WTC11 (cell line): ENCODE results near the gene CYB561D1.

Experiments used
- ATF1 ChIP-seq: sonication (generic); formaldehyde crosslinking; IDR thresholded peaks from 2 replicates; pipeline ENCODE4 v1.8.1; 2023; ENCODE audit warnings: mild to moderate bottlenecking, moderate library complexity, missing genetic modification reagents
- CTCF ChIP-seq: fragments of 200-600 bp; IDR thresholded peaks from 2 replicates; pipeline ENCODE4 v1.8.0; 2022; ENCODE audit warnings: antibody characterized with exemption
- E2F5 ChIP-seq: sonication (generic); formaldehyde crosslinking; IDR thresholded peaks from 2 replicates; pipeline ENCODE4 v1.8.1; 2022; ENCODE audit warnings: mild to moderate bottlenecking, moderate library complexity, missing genetic modification reagents
- ESRRA ChIP-seq: sonication (generic); formaldehyde crosslinking; IDR thresholded peaks from 2 replicates; pipeline ENCODE4 v1.8.1; 2022; ENCODE audit warnings: mild to moderate bottlenecking, missing genetic modification reagents, borderline replicate concordance
- FOXJ3 ChIP-seq: sonication (generic); formaldehyde crosslinking; IDR thresholded peaks from 2 replicates; pipeline ENCODE4 v1.9.0; 2021; ENCODE audit warnings: missing genetic modification reagents, mild to moderate bottlenecking, borderline replicate concordance
- MAX ChIP-seq: sonication (generic); formaldehyde crosslinking; IDR thresholded peaks from 2 replicates; pipeline ENCODE4 v1.8.0; 2022; ENCODE audit warnings: mild to moderate bottlenecking, missing genetic modification reagents
- NFATC4 ChIP-seq: fragments of 250-450 bp; sonication (Bioruptor Pico); IDR thresholded peaks from 2 replicates; pipeline ENCODE4 v1.9.0; 2021; ENCODE audit warnings: mild to moderate bottlenecking
- NR2C2 ChIP-seq: sonication (generic); formaldehyde crosslinking; IDR thresholded peaks from 2 replicates; pipeline ENCODE4 v1.8.0; 2022; ENCODE audit warnings: mild to moderate bottlenecking, missing genetic modification reagents
- SP1 ChIP-seq: sonication (generic); formaldehyde crosslinking; conservative IDR thresholded peaks from 2 replicates; pipeline ENCODE4 v1.8.1; 2022; ENCODE audit warnings: missing genetic modification reagents
- USF2 ChIP-seq: sonication (generic); formaldehyde crosslinking; IDR thresholded peaks from 2 replicates; pipeline ENCODE4 v1.8.1; 2023; ENCODE audit warnings: mild to moderate bottlenecking, missing genetic modification reagents, moderate library complexity
- ZBTB43 ChIP-seq: sonication (generic); formaldehyde crosslinking; IDR thresholded peaks from 2 replicates; pipeline ENCODE4 v1.8.1; 2023; ENCODE audit warnings: mild to moderate bottlenecking, missing genetic modification reagents
- ZNF281 ChIP-seq: sonication (generic); formaldehyde crosslinking; IDR thresholded peaks from 2 replicates; pipeline ENCODE4 v1.8.0; 2023; ENCODE audit warnings: mild to moderate bottlenecking, missing genetic modification reagents
- ZNF425 ChIP-seq: fragments of 250-450 bp; sonication (Bioruptor Pico); conservative IDR thresholded peaks from 2 replicates; pipeline ENCODE4 v1.9.0; 2021; ENCODE audit warnings: mild to moderate bottlenecking
- ZNF671 ChIP-seq: fragments of 250-450 bp; sonication (Bioruptor Pico); IDR thresholded peaks from 2 replicates; pipeline ENCODE4 v1.8.0; 2021; ENCODE audit warnings: mild to moderate bottlenecking

- TF ChIP-seq USF2, result no peak
- TF ChIP-seq CTCF, result no peak
- no peak for TF ChIP-seq E2F5
- TF ChIP-seq ZNF281, result no peak
- no peak for TF ChIP-seq ZNF425 (CRISPR knock-in tag)
- no peak for TF ChIP-seq ZNF671 (CRISPR knock-in tag)
- TF ChIP-seq FOXJ3, result no peak
- TF ChIP-seq MAX (CRISPR knock-in tag), result no peak
- TF ChIP-seq ATF1 (CRISPR knock-in tag), result no peak
- no peak for TF ChIP-seq ESRRA (CRISPR knock-in tag)
- no peak for TF ChIP-seq SP1 (CRISPR knock-in tag)
- no peak for TF ChIP-seq NFATC4 (CRISPR knock-in tag)
- TF ChIP-seq NR2C2 (CRISPR knock-in tag), result no peak
- TF ChIP-seq ZBTB43 (CRISPR knock-in tag), result no peak
These were observed 3.0 kb upstream of the CYB561D1 start for GRCh38 chr1:109490934-109491302.
